IMR-90 (cell line): ENCODE results near the gene LRRK2.

Experiments used
- CEBPB ChIP-seq: IDR thresholded peaks from 2 replicates; pipeline ENCODE4 v1.6.1; 2012; ENCODE audit warnings: low read depth, low read length, improper control_type of control experiment
- NFE2L2 ChIP-seq: fragments of 150-350 bp; IDR thresholded peaks from 2 replicates; pipeline ENCODE4 v1.6.1; 2016; ENCODE audit warnings: low read depth, mild to moderate bottlenecking, low read length
- POLR2A ChIP-seq: IDR thresholded peaks from 2 replicates; pipeline ENCODE4 v1.6.1; 2012; ENCODE audit warnings: mild to moderate bottlenecking, low read depth, low read length
- RCOR1 ChIP-seq: IDR thresholded peaks from 2 replicates; pipeline ENCODE4 v1.6.1; 2012; ENCODE audit warnings: mild to moderate bottlenecking, low read length, improper control_type of control experiment; ENCODE audit not compliant: insufficient replicate concordance
- RFX5 ChIP-seq: IDR thresholded peaks from 2 replicates; pipeline ENCODE4 v1.8.0; 2012; ENCODE audit warnings: low read depth, mild to moderate bottlenecking, low read length, moderate library complexity
- SMC3 ChIP-seq: fragments of 150-350 bp; IDR thresholded peaks from 2 replicates; pipeline ENCODE4 v1.6.1; 2016; ENCODE audit warnings: low read depth, mild to moderate bottlenecking, antibody characterized with exemption, low read length, moderate library complexity
- TF ChIP-seq, protein P1 (sequence below): conservative IDR thresholded peaks from 2 replicates; pipeline ENCODE4 v1.5.1; 2012; ENCODE audit warnings: mild to moderate bottlenecking, low read depth, low read length, improper control_type of control experiment

DNA sequence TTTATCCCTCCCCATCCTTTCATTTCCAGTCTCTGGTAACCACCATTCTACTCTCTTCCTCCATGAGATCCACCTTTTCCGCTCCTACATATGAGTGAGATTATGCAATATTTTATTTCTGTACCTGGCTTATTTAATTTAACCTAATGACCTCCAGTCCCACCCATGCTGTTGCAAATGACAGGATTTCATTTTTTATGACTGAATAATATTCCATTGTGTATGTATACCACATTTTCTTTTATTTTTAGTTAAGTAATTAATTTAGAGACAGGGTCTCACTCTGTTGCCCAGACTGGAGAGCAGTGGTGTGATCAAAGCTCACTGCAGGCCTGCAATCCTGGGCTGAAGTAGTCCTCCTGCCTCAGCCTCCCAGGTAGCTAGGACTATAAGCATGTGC, 2.6 kb downstream of the LRRK2 start:
- TF ChIP-seq, protein P1, sequence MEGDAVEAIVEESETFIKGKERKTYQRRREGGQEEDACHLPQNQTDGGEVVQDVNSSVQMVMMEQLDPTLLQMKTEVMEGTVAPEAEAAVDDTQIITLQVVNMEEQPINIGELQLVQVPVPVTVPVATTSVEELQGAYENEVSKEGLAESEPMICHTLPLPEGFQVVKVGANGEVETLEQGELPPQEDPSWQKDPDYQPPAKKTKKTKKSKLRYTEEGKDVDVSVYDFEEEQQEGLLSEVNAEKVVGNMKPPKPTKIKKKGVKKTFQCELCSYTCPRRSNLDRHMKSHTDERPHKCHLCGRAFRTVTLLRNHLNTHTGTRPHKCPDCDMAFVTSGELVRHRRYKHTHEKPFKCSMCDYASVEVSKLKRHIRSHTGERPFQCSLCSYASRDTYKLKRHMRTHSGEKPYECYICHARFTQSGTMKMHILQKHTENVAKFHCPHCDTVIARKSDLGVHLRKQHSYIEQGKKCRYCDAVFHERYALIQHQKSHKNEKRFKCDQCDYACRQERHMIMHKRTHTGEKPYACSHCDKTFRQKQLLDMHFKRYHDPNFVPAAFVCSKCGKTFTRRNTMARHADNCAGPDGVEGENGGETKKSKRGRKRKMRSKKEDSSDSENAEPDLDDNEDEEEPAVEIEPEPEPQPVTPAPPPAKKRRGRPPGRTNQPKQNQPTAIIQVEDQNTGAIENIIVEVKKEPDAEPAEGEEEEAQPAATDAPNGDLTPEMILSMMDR = no peak
- TF ChIP-seq POLR2A (no peak), RCOR1 (no peak), SMC3 (no peak), CEBPB (no peak), RFX5 (no peak), NFE2L2 (no peak)
